HCT116 (cell line): ENCODE data around the gene ZNF286A.

Experiments used
- ELF1 ChIP-seq: IDR thresholded peaks from 2 replicates; pipeline ENCODE4 v1.6.1; 2012; ENCODE audit warnings: low read depth, borderline replicate concordance
- EZH2 ChIP-seq: fragments of 200-600 bp; sonication (generic); IDR thresholded peaks from 2 replicates; pipeline ENCODE4 v1.6.1; 2017; ENCODE audit warnings: antibody characterized with exemption, mixed run types
- EZH2phosphoT487 ChIP-seq: fragments of 200-600 bp; IDR thresholded peaks from 2 replicates; pipeline ENCODE4 v1.6.1; 2018; ENCODE audit warnings: antibody characterized with exemption, borderline replicate concordance
- POLR2A ChIP-seq: IDR thresholded peaks from 2 replicates; pipeline ENCODE4 v1.7.0; 2011; ENCODE audit warnings: borderline replicate concordance; ENCODE audit not compliant: insufficient read depth, insufficient read length; ENCODE audit errors: extremely low read depth
- TF ChIP-seq, protein P1 (sequence below), 3 experiments: fragments of 200-600 bp in 1 of 3; sonication (generic) in 1 of 3; IDR thresholded peaks in 2 of 3; conservative IDR thresholded peaks in 1 of 3; 2 replicates each; pipeline ENCODE4 v1.5.1; 2012 to 2017; ENCODE audit warnings: low read depth in 2 of 3, low read length in 2 of 3, antibody characterized with exemption in 1 of 3, borderline replicate concordance in 1 of 3, control low read depth in 1 of 3, mild to moderate bottlenecking in 1 of 3, mixed read lengths in 1 of 3, mixed run types in 1 of 3, moderate library complexity in 1 of 3; ENCODE audit not compliant: insufficient read depth in 1 of 3
- TF ChIP-seq, protein P2 (sequence below): IDR thresholded peaks from 2 replicates; pipeline ENCODE4 v1.6.1; 2012

DNA sequence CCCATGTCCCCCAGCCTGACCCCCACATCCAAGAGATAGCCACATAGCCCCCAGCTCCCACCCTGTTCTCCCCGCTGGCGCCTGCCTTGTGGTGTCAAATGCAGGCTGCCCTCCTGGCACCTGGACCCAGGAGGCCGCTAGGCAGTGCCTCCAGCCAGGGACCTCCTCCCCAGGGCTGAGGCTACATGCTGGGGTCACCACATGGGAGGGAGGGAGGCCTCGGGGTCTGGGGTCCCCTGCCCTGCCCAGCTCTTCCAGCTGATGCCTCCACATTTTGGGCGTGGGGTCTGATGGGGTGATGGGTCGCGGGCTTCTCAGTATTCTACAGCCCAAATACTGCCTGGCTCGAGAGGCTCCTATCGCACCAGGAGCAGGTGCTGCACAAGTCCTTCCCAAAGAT lies 42.1 kb downstream of the ZNF286A start:
- TF ChIP-seq, protein P1, sequence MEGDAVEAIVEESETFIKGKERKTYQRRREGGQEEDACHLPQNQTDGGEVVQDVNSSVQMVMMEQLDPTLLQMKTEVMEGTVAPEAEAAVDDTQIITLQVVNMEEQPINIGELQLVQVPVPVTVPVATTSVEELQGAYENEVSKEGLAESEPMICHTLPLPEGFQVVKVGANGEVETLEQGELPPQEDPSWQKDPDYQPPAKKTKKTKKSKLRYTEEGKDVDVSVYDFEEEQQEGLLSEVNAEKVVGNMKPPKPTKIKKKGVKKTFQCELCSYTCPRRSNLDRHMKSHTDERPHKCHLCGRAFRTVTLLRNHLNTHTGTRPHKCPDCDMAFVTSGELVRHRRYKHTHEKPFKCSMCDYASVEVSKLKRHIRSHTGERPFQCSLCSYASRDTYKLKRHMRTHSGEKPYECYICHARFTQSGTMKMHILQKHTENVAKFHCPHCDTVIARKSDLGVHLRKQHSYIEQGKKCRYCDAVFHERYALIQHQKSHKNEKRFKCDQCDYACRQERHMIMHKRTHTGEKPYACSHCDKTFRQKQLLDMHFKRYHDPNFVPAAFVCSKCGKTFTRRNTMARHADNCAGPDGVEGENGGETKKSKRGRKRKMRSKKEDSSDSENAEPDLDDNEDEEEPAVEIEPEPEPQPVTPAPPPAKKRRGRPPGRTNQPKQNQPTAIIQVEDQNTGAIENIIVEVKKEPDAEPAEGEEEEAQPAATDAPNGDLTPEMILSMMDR (IDR thresholded peaks at IDR 0.05 in 2 of 3, conservative IDR thresholded peaks at IDR 0.05 in 1 of 3; ENCODE audit: borderline replicate concordance in 1 of 3, insufficient read depth in 1 of 3, low read depth in 2 of 3, low read length in 2 of 3), result no peak
- TF ChIP-seq POLR2A (no peak), ELF1 (no peak), EZH2 (no peak), EZH2phosphoT487 (no peak)
- TF ChIP-seq, protein P2, sequence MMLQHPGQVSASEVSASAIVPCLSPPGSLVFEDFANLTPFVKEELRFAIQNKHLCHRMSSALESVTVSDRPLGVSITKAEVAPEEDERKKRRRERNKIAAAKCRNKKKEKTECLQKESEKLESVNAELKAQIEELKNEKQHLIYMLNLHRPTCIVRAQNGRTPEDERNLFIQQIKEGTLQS, result no peak
